ENCODE data around the gene ADCY7.

ADCY7 gene

GRCh38 chr16:50284131-50284911, 18.0 kb downstream of the ADCY7 start:
- DNase-seq = no peak

DNA sequence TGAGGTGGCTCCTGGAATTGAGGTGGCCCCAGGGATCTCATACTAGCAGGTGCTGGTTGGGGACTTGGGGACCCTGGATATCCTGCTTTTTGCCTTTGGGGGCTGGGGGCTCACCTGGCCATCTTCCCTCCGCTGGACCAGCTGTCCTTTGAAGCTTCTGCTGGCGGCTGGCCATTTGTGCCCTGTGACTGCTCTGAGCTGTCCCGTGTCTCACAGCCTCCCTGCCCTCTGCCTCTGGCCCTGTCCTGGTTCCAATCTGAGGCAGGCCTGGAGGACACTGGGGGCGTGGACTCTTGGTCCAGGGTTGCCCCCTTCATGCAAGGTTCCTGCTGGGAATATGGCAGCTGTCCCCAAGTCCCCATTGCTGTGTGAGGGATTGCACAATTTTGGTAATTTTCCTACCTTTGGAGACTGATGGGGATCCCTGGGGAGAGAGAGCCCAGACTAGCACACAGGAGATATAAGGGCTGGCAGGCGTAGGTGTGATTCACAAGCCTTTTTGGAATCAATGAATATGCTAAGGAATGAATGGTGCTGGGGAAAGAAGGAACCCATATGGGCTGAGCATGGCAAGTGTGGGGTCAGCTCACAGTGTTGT, 19.2 kb downstream of the ADCY7 start:
- no peak for DNase-seq

DNA sequence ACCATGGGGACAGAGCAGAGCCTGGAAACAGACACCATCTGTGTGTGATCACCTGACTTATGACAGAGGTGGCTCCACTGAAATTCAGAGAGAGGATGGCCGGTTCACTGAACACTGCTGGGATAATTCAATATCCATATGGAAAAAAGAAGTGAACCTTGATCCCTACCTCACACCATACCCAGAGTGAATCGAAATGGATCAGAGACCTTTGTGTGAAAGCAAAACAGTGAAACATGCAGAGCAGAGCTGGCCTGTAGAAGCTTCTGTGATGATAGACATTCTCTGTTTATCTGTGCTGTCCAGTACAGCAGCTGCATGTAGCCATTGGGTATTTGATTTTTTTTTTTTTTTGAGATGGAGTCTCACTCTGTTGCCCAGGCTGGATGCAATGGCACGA, 20.3 kb downstream of the ADCY7 start:
- no peak for DNase-seq

DNA sequence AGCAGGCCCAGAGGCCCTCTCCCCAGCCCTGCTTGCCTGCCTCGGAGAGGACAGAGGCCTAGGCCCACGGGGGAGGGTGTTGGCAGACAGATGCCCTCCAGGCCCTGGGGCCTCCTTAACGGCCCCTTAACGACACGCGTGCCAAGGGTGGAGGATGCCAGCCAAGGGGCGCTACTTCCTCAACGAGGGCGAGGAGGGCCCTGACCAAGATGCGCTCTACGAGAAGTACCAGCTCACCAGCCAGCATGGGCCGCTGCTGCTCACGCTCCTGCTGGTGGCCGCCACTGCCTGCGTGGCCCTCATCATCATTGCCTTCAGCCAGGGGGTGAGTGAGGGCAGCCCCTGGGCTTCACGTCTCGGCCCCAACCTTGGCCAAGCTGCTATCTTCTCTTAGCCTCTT, 21.7 kb downstream of the ADCY7 start:
- no peak for DNase-seq

GRCh38 chr16:50288920-50289319, 22.6 kb downstream of the ADCY7 start:
- no peak for DNase-seq

DNA sequence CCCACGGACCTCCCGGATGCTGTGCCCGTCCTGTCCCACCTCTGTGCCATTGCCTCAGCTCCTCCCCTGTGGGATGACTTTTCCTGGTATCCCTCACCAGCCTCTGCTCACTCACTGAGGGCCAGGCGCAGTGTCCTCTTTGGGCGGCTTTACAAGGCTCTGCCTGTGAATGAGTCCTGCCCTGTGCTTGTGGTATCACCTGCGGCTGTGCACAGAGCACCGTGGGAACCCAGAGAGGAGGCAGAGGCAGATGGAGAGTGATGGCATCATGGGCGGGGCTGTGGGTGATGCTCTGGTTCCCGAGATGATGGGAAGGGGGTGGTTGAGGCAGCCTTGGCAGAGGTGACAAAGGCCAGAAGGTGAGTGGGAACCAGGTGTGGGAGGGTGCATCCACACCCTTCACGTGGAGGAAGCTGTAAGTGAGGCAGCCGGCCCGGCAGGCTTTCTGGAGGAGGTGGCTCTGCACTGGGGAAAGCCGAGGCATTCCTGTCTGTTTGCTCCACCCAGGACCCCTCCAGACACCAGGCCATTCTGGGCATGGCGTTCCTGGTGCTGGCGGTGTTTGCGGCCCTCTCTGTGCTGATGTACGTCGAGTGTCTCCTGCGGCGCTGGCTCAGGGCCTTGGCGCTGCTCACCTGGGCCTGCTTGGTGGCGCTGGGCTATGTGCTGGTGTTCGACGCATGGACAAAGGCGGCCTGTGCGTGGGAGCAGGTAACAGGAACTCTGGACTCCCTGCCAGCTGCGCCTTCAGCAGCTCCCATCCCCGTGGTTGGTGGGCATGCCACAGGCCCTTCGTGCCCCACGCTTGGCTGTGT, 23.8 kb downstream of the ADCY7 start:
- DNase-seq = no peak

GRCh38 chr16:50290856-50291255, 24.5 kb downstream of the ADCY7 start:
- DNase-seq = no peak

GRCh38 chr16:50291719-50292565, 25.6 kb downstream of the ADCY7 start:
- no peak for DNase-seq

DNA sequence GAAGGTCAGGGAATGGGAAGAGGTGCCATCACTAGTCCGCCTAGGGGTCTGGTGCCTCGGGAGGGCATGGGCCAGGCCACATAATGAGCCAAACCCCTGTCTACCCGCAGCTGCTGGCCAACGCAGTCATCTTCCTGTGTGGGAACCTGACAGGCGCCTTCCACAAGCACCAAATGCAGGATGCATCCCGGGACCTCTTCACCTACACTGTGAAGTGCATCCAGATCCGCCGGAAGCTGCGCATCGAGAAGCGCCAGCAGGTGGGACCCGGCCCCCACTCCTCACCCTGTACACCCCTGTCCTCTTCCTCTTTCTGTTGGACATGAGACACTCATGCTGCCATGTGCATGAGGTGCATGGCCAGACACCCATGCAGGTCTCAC, 26.2 kb downstream of the ADCY7 start:
- DNase-seq = no peak

DNA sequence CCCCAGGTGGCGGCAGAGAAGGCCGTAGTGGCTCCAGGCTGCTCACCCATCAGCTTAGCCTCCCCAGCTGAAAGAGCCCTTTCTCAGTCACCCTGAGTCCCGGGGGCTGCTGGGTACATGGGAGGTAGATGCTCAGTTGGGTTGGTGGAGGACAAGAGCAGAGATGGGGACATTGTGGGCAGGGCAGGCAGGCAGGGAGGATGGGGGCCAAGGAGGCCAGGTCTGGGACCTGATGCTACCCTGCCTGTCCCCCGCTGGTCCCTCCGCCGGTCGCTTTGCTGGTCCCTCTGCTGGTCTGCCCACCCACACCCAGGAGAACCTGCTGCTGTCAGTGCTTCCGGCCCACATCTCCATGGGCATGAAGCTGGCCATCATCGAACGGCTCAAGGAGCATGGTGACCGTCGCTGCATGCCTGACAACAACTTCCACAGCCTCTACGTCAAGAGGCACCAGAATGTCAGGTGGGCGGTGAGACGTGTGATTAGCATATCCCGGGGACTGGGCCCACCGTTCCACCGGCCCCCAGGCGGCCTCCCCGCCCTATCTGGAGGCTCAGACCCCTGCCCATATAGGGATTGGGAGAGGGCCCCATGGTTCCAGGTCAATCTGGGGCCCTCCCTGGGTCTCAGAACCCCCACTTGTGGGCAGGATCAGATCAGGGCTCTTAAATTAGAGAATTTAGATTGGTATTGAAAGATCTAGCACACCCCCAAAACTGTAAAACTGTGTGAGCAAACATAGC, 26.9 kb downstream of the ADCY7 start:
- DNase-seq = no peak

- DNase-seq = no peak
These were observed 27.9 kb downstream of the ADCY7 start for GRCh38 chr16:50293994-50294855.

DNA sequence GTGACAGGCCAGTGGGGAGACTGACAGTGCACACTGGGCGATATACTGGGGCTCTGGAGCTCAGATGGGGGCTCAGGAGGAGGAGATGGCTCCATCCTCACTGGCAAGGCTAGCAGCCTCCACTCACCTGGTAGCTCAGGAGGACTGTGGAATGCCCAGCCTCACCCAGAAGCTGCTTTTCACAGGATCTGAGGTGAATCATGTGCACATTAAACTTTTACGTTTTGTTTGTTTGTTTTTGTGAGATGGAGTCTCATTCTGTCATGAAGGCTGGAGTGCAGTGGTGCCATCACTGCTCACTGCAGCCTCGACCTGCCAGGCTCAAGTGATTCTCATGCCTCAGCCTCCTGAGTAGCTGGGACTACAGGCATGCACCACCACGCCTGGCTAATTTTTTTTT, 28.6 kb downstream of the ADCY7 start:
- DNase-seq = no peak

- DNase-seq = no peak
These were observed 29.3 kb downstream of the ADCY7 start for GRCh38 chr16:50295541-50296132.

DNA sequence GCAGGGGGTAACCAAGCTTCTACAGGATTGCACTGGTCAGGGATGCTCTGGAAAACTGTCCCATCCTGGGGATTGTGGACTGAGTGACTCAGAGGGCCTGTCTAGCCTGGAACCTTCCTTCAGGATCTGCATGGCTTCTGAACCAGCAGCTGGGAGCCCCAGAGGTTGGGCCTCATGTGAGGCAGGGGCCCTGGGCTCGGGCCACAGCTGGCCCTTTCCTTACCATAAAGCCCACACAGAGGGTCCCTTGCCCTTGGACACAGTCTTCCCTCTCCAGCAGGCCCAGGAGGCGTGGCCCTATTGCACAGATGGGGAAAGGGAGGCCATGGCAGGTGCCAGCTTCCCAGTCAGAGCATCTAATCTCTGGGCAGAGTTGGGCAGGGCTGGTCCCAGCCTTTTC, 30.5 kb downstream of the ADCY7 start:
- DNase-seq = no peak

DNA sequence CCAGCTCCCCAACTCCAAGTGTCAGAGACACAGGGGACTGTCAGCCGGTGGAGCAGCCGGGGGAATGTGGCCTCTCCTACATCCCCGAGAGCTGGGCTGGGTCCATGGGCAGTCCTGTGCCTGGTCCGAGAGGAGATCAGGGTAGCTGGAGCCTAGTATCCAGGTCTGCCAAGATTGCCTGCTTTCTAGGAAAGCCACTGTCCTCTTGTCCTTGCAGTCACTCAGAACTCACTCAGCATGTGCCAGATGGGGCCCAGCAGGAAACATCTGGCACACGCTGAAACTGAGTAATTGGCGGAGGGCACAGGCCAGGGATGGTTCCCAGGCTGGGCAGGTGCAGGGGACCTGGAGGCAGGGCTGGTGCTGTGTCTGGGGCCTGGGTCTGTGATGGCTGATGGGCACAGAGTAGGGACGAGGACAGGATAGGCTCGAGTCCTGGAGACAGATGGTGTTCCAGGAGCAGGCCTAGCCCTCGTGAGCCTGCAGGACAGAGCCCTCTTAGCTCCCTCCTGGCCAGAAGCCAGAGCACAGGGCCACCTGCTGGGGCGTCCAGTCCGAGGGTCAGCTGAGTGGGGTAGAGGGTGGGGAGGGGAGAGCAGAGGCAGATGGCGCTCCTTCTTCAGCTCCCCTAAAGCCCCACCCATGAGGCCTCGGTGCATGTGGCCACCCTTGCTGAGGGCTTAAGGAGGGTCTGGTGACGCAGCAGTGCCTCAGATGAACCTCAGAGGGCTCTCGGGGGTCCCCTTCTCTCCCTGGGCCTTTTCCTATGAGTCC, 31.1 kb downstream of the ADCY7 start:
- DNase-seq = no peak

GRCh38 chr16:50298075-50298460, 31.7 kb downstream of the ADCY7 start:
- DNase-seq = no peak

DNA sequence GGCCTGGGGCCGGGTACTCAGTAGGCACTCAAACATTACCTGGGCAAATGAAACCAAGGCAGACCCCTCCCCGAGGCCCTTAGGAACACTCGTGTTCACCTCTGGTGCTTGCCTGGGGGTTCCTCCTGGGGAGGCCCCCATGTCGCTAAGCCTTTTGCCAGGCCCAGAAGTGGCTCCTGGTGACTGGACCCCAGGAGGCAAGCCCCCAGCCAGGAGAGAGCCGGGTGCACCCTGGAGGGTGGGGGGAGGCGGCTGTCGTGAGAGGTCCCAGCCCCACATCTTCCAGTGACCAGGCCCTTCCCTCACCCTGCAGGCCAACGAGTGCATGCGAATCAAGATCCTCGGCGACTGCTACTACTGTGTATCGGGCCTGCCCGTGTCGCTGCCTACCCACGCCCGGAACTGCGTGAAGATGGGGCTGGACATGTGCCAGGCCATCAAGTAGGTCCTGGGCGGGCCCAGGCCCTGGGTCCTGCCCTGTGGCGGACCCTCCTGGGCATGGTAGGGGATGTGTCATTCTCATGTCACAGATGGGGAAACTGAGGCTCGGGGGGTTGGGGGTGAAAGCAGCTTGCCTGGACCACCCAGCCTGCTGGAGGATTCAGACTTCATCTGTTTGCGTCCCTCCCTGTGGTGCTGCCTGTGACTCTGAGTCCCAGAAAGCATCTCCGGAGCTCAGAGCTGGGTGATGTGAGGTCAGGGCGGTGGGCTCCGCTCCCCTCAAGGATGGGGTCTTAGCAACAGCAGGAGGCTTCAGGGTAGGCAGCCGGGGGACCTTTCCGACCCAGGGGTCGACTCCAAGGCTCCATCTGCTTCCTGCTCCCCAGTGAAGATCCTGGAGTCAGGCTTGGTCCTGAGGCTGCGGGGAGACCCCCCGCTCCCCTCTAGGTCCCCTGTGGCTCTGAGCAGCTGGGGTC, 32.5 kb downstream of the ADCY7 start:
- no peak for DNase-seq

DNA sequence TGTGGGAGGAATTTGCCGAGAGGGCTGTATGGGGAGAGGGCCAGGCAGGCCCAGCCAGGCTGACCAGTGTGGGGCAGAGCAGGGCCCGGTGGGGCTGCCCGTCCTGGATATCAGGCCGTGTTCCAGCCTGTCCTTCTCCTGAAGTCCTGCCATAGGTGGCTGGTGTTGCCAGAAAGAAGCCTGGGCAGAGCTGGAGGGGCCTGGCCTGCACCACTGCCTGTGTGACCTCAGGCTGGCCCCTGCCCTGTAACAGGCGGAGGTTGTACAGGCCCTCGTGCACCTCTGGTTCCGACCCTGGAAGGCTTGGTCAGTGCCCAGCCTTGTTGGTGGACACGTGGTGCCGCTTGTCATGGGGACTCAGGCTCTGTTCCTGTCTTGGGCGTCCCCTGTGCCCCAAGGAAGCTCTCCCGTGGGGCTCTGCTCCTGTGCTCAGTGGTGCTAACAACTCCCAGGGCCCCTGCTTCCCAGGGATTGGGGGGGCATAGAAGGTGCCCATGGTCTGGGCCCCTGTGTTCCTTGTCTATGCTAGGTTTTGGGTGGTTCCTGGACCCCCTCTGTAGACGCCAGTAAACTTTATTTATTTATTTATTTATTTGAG, 33.3 kb downstream of the ADCY7 start:
- no peak for DNase-seq

All from NCI-H1436 treated with DMSO at 0.1 percent for 48 hours (cell line).